GM20431 (cell line): Measurements from ENCODE around the gene STXBP6.

Experiments
- in situ Hi-C: fragments of 300-500 bp; cut with MseI, MboI; formaldehyde crosslinking; loops from one replicate; pipeline ENCODE4 v1.15.0; 2020; ENCODE audit warnings: low sequenced_read_pairs; ENCODE audit not compliant: unreplicated experiment

Gene STXBP6

DNA sequence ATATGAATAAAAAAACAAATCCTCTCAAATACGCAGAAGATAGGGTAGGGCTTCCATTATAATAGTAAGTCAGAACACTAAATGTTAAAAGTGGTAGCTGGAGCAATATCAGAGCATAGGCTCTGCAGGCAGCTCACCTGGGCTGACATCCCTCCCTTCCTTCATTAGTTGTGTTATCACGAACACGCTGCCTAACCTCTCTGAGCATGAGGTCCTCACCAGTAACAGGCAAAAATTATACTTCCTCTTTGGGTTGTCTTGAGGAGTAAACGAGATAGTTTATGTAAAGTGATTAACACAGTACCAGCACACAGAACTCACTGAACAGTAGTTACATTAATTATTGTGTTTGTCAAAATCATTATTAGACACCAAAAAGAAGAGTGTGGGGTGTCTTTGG is 154.3 kb downstream of the STXBP6 start:
- in situ Hi-C loops, result no loop called here

DNA sequence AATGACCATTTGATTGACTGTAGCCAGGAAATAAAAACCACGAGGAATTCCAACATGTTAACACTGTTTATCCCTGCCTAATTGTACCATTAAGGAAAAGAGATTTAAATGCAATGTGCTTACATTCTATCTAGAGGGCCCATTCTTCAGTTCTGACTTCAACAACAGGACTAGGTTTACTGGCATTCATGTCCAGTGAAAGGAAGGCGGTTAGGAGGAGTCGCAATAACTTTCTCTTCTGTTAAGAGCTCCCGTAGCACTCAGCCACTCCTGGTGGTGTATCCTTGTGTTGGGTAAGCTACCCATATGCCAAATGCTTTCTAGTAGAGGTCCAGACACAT is 154.7 kb downstream of the STXBP6 start:
- in situ Hi-C loops, result no loop called here

DNA sequence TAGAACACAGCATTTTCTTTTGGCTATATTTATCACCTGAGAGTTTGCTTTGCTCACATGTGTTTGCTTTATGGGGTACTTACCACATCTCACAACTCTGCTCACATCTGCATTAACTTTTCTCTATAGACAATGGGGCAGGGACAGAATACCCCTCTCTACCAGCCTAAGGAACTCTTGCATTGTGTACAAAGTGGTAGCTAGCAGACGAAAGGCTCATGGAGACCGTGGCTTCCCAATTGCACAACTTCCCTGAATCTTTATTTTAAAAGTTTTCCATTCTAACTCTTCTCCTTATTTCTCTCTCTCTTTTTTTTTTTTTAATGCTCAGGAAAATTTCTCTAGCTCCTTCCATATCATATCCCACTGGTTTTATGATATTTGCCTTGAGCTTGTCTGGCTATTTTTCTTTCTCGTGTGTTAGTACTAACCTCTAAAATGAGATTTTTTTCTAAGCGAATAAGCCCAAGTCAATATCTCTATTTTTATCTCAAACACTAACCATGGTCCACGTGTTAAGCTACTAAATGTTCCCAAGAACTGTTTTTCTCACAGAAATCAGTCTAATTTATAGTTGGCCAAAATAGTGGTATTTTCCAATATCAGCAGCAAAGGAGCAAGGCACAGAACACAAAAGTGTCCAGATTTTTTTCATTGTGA is 155.2 kb downstream of the STXBP6 start:
- in situ Hi-C loops, result no loop called here

DNA sequence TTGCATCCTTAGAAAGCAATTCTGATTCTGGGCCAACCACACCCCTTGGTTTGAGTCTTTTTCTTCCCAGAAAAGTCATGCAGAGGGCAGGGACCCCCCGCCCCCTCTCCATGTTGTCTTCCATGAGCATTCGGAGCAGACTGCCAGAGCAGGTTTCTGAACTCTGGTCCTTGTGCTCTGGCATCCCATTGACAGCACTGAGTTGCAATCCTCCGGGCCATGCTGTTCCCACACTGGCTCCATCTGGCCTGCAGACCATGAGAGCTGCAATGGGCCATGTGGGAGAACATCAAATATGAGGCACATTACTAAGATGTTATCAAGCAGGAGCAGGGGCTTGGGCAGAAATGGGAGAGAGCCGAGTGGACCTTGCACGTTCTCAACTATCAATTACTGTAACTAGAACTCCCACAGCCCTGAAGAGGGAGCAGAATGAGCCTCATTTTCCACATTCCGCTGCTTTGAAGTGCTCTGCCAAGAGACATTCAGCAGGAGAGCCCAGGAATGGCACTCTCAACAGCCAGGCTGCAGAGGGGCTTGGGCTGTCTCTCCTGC is 157.4 kb downstream of the STXBP6 start:
- in situ Hi-C loops, result no loop called here

DNA sequence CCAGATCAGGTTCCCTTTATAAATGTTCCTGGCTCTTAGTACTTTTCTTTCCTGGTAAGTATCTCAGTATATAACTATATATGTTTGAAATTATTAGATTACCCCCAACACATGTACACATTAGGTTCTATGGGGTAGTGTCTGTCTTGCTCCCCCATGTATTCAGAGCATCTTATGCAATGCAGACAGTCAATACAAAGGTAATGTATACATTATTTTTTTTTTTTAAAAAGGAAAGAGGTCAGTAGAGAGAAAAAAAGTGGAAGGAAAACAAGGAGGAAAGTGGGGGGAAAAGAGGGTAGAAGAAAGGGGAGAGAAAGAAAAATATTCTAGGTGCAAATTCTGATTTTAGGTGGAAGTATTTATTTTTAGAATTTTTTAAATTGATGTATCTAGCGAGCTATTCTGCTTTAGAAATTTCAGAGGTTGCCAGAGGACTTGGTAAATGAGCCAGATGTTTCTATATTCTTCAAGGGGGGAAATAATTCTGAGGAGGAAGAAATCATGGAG is 157.9 kb downstream of the STXBP6 start:
- in situ Hi-C loops, result no loop called here

DNA sequence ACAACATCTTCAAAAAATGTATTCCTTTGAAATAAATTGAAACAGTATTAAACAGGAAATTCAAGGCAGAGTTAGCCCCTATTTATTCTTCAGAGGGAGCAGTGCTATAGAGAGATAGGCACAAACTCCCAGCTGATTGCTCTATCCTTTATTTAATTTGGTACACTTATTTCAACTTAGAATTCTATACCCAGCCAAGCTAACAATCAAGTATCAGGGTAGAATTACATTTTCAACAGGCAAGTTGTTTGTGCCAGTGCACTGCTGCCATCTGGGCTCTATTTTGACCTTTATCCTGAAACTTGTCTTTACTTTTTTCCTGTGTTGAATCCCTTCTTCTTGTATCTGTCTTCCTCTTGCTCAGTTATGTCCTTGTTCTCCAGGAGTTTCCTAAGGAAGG is 159.2 kb downstream of the STXBP6 start:
- in situ Hi-C loops, result no loop called here

DNA sequence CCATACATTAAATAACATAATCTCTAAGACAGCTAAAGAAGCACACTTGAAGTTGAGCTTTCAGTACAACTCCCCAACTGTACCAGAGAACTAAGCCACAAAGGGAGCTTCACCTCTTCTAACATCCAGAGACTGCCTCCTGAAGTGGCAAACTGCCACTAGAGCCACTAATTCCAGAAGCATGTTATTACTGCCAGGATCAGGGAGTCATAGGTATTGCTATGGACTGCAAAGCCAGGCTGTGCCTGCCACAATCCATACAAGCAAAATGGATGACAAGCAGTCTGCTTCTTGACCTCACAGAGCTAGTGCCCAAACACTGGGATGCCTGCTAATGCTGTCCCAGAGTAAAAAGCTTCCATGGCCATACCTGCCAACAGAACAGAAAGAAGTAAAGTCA is 160.1 kb downstream of the STXBP6 start:
- in situ Hi-C loops, result no loop called here

DNA sequence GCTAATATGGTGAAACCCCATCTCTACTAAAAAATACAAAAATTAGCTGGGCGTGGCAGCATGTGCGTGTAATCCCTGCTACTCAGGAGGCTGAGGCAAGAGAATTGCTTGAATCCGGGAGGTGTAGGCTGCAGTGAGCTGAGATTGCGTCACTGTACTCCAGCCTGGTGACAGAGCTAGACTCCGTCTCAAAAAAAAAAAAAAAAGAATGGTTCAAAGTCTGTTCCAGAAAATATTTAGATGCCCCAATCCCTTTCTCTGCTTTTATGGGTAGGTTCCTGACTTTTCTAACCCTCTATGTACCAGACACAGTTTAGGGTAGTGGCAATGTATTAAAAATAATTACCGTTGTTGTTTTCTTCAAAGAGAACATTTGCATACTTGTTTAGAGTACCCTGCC is 161.4 kb downstream of the STXBP6 start:
- in situ Hi-C loops, result no loop called here

DNA sequence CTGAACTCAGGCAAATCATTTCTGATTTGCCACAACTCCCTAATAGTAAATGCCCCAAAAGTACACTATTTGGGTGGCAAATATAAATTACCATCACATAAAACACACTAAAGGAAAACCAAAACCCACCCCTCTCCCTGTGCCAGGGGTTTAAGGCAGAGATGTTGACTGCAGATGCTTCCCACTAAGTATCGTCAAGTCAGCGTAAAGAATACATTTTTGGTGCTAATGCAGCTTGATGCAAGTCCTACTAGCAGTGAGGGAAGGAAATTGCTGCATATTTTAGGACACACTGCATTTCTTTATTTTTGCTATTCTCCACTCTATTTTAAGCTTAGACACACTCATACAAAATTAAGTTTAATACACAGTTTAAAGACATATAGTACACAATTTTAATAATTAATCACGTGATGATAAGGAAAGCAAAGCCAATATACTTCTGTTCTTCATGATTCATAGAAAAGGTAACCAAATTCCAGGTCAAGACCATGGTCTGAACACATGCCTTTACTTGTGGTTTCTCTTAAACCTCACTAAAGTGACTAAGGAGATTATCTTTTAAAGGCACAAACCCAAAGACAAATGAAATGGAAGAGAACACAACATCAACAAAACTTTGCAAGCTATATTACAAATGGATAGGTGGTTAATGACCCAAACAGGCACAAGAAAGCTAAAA is 162.2 kb downstream of the STXBP6 start:
- in situ Hi-C loops, result no loop called here

DNA sequence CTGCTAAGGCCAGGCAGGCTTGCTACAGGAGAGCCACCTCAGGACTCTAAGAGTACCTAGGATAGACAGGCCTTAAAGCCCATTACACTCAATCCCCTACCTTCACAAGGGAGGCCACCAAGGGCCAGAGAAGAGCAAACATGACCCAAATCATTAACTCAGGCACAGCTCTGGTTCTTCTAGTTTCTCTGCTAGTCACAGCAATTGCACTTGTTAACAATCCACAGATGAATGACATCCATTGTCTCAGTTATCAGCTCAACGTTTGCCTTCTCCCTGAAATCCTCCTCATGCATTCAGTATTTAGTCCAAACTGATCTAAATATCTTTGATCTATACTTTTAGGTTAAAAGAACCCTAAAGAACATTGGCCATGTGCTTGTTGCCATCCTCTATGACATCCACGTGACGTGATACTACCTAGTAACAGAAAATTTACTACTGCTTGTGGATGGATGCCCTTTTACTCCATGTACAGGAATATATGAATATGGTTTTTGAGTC is 164.5 kb downstream of the STXBP6 start:
- in situ Hi-C loops, result no loop called here

DNA sequence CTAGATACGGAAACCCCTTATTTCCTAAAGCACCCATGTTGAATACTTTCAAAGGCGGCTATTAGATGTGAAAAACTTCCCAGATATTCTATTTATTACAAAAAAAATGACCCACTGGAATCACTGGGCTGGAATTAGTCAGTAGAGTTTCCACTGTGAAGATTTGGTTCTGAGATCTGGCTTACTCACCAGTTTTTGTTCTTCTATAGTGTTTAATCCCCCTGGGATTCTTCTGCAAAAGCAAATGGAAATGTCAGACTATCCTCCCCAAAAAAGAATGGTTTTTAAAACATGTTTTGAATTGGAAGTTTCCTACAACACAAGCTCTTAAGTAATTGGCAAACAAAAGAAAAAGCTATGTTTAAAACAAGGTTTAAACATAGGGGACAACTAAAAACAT is 166.4 kb downstream of the STXBP6 start:
- in situ Hi-C loops, result no loop called here

DNA sequence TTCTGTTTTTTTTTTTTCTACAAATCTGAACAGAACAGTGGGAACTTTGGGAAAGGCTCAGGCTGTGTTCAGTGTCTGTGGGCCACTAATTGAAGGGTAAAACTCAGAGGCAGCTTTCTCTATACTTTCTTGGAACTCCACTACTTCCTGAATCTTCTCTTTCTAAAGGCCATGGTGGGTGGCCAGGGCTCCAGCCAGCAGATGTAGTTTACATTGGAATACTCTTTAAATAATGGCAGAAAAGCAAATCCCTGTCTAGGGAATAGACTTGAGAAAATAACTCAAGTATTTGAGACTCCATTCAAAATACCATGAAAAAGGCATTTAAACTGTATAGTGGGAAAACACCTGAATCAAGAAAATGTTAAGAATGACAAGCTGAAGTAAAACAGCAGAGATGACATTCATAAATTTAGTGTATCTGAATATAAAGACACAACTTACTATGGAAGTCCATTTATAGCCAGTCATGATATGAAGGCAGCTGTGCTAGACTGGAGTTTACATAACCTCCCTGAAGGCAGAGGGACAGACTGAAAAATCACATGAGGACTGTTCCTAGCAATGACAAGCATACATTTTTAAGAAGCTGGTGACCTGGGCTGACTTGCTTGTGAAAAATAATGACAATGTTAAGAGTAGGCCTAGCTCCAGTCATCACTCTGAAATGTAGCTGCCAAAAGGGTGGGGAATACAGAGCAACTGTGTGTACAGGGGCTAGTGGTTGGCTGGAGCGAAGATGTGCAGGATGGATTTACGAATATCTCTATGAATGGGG is 168.6 kb downstream of the STXBP6 start:
- in situ Hi-C loops, result no loop called here

DNA sequence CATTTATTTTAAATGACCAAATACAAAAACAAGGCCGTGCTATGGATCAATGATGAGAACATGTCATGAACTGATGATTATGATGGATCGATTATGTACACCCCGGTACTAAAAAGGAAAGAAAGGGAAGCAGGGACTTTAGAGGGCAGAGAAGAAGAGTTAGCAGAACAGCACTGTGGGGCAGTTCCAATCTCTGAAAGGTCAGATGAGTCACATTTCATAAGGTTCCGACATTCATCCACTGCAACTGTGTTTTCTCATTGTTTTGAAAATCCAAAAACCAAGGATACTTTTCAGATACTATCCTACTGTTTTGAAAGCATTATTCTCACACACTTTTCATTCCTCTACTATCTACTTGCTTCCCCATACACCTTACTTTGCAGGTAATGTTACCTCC is 169.3 kb downstream of the STXBP6 start:
- in situ Hi-C loops, result no loop called here

DNA sequence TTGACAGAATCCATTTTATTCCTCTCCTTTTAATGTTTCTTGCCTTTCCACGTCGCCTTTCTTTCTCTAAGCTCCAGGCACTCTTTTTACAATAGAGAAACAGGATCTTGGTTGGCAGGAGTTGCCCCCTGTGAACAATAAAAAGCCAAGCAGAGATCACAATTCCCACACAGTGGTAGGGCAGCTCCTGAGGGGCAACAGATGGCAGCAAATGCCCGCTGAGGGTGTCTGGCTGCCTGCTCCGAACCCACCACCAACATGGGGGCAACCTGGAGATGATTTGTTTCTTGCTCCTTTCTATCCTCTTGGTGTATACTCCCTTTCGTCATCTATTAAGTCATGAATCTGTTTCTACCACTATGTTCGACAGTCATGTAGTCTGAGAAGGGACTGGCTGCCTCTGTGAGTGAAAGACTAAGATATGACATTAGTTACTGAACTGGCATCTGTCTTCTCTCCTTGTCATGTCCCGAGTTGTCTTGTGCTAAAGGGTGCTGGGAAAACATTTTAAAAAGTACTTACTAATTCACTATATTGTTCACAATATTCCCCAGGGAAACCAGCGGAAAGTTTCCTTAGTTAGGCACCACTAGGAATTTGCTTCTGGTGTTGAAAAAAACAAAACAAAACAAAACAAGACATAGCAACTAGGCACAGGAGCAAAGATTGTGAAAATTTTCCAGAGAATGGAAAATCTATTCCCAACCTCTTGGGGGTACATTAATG is 170.1 kb downstream of the STXBP6 start:
- in situ Hi-C loops, result no loop called here

DNA sequence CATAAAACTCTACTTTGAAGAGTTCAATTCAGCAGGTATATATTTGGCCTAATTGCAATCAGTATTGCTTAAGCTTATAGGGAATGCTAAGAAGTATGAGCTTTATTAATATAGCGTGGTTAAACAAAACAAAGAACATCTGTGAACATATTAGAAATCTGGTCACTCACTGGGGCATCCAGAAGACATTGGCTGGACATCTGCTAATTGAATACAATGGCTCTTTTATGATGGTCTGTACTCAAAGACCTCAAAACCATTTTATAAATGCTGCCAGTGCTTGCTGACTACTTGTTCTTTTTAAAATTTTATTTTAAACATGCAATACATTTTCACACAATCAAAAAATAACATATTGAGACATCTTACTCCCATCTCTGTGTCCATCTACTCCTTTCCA is 173.0 kb downstream of the STXBP6 start:
- in situ Hi-C loops, result no loop called here

DNA sequence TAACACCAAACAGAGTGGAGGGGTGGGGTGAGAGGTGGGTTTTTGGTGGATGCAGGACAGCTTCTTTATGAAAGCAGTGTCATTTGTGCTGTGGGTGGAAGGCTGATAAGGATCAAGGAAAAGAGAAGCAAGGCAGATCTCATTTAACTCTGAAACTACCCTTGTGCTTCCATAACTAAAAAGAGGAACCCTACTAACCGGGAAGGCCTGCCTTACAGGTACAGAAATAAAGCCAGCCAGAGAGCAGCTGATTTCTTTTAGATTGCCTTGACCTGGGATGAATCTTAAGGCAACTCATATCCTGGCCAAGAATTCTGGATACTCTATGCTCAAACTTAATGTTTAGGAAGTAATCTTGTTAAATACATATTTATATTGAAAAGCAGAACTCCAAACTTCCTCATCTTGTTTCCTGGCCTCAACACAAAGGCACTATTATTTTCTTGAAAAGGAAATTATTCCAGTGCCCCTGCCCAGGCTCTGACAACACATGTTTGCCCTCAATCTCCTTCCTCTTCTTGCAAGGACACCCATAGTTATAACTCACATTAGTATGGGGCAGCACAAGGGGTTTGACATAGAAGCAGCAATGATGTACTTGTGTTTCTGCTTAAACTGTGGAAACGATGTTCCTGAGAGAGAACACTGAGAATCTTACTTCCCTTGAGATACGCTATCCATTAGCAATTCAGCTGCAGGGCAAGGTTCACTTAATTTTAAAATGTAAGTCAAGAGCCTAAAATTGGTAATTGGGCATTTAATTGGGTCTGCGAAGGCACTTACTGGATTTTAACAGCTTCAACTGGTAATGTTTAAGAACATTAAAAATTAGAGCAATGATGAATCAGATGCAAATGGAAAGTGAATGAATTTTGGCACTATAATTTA is 173.7 kb downstream of the STXBP6 start:
- in situ Hi-C loops, result no loop called here

DNA sequence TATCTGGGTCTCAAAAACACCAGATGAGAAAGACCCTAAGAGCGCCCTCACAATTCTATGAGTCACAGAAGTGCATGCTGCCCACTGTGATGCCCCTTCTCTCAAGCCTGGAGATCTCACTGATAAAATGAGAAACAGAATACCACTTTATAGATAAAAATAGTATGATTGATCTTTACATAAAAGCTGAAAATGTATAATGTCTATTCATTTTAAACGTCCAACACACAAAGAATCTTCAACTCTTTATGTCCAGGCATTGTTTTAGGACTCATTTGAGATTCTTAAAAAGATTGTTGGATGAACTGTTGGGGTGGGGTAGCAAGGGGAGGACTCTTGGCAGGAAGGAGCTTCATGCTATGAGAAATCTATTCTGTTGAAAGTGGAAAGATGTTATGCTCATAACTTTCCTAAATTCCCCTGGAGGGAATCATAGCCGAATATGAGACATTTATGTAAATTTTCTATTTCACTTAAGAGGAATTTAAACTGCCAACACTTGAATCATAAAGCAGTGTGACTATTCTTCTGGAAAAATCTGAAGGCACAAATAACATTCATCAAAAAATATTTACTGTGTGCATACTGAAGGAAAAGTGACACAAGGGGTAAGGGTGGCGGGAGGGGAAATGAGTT is 174.6 kb downstream of the STXBP6 start:
- in situ Hi-C loops, result no loop called here

DNA sequence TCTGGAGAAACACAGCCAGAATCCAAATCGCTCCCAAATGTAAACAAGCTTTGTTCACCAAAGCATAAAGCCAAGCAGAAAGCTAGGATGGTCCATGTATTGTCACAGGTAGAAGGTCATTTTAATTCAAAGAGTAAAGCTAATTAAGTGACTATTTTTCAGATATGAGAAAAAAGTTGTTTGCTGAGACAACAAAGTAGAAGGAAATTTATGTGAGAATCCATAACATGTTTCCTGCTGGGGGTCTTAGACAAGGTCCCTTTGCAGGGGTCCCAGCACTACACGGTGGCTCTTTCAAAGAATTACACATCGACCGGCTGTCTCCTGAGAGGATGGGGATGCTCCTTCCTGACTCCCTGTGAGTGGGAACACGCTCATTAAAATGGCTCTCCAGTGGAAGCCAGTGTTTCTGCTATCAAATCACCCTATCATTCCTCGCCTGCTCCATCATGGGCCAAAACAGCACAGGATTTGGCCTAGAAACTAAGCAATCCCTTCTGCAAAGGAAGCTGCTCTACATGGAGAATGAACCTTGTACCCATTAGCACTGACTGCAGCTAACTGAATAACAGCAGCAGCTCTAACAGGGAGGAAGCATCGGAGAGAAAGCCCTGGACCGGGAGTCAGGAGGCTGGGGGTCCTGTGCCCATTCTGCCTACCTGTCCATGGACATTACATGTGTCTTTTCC is 175.3 kb downstream of the STXBP6 start:
- in situ Hi-C loops, result no loop called here
